Stromal cell of bone marrow (primary cell): ENCODE measurements around the gene PEAR1.

Experiments
- DNase-seq: peaks from one replicate; pipeline ENCODE4 v3.0.0-alpha.2; 2012; ENCODE audit warnings: low read depth

Gene PEAR1

GRCh38 chr1:156899956-156900718 is 6.6 kb downstream of the PEAR1 start:
- no peak for DNase-seq

- no peak for DNase-seq
Observed at GRCh38 chr1:156900896-156901589, 7.5 kb downstream of the PEAR1 start.

GRCh38 chr1:156901590-156901900 is 8.0 kb downstream of the PEAR1 start:
- no peak for DNase-seq

GRCh38 chr1:156901966-156902915 is 8.7 kb downstream of the PEAR1 start:
- DNase-seq: no peak

- DNase-seq: no peak
Observed at GRCh38 chr1:156903328-156904091, 10.0 kb downstream of the PEAR1 start.

- DNase-seq: no peak
Observed at GRCh38 chr1:156904187-156904959, 10.9 kb downstream of the PEAR1 start.

- DNase-seq: no peak
Observed at GRCh38 chr1:156905176-156905575, 11.7 kb downstream of the PEAR1 start.

GRCh38 chr1:156905651-156906050 is 12.1 kb downstream of the PEAR1 start:
- no peak for DNase-seq

GRCh38 chr1:156906206-156906906 is 12.8 kb downstream of the PEAR1 start:
- no peak for DNase-seq

GRCh38 chr1:156908541-156908940 is 15.0 kb downstream of the PEAR1 start:
- DNase-seq: no peak

GRCh38 chr1:156908955-156909354 is 15.4 kb downstream of the PEAR1 start:
- DNase-seq: no peak

GRCh38 chr1:156909671-156910070 is 16.2 kb downstream of the PEAR1 start:
- DNase-seq: no peak

GRCh38 chr1:156910309-156910782 is 16.8 kb downstream of the PEAR1 start:
- no peak for DNase-seq

GRCh38 chr1:156911577-156912298 is 18.2 kb downstream of the PEAR1 start:
- no peak for DNase-seq

GRCh38 chr1:156912310-156912709 is 18.8 kb downstream of the PEAR1 start:
- DNase-seq: no peak

GRCh38 chr1:156912861-156913808 is 19.6 kb downstream of the PEAR1 start:
- no peak for DNase-seq

- no peak for DNase-seq
Observed at GRCh38 chr1:156913809-156914387, 20.4 kb downstream of the PEAR1 start.

GRCh38 chr1:156914440-156914856 is 20.9 kb downstream of the PEAR1 start:
- no peak for DNase-seq
